ENCODE data around the gene ANTKMT. TPM values are rescaled to one million over a fixed set of nuclear protein-coding genes. Genes with fewer than 3 reads are reported as not detected.
"Not testable (repeated sequence)": the region's sequence is repeated elsewhere in the genome, so short reads cannot be mapped to it uniquely, and the experiment has no call there.

ANTKMT gene
- total RNA-seq, 2 donors from 2014 or later = 42.1 to 83.1 TPM

DNA sequence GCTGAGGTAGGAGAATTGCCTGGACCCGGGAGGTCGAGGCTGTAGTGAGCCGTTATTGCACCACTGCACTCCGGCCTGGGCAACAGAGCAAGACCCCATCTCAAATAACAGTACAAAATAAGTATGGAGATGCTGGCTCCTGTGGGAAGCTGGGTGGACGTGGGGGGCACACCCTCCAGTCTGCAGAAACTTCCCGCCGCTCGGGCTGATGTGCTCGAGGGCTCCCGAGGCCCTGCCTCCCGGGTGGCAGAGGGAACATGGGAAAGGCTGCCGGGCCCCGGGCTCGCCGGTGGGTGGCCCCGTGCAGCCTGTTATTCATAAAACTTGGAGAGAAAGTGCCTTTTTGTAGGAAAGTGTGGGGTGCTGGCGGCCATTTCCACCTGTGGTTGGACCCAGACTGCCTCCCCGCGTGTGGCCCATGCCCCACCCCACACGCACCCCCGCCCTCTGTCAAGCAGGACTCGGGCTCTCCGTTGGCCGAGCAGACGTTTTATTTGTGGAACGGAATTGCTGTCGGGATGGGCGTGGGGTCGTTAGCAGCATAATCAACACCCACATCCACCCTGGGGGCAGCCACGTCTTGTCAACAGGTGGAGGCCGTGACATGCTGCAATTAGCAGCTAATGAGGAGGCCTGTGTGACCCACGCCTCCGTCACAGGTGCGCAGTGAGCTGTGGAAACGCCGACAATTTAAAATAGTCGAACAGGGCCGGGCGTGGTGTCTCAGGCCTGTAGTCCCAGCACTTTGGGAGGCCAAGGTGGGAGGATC lies 27.2 kb downstream of the ANTKMT start:
- no peak overlapping the region for H3K27ac ChIP-seq
- intact Hi-C loops (cut with DNase I) = no loop called here
- no peaks in the 10 kb centered on the region for H3K36me3 ChIP-seq
- no peak overlapping the region for H3K9ac ChIP-seq (ENCODE audit: low read depth in 2 of 2, low read length in 2 of 2)
- no peak for DNase-seq
- H3K27me3 ChIP-seq = peaks cover 8% of the 10 kb centered on the region
- no peaks in the 10 kb centered on the region for H3K4me1 ChIP-seq
- TF ChIP-seq, protein P1, sequence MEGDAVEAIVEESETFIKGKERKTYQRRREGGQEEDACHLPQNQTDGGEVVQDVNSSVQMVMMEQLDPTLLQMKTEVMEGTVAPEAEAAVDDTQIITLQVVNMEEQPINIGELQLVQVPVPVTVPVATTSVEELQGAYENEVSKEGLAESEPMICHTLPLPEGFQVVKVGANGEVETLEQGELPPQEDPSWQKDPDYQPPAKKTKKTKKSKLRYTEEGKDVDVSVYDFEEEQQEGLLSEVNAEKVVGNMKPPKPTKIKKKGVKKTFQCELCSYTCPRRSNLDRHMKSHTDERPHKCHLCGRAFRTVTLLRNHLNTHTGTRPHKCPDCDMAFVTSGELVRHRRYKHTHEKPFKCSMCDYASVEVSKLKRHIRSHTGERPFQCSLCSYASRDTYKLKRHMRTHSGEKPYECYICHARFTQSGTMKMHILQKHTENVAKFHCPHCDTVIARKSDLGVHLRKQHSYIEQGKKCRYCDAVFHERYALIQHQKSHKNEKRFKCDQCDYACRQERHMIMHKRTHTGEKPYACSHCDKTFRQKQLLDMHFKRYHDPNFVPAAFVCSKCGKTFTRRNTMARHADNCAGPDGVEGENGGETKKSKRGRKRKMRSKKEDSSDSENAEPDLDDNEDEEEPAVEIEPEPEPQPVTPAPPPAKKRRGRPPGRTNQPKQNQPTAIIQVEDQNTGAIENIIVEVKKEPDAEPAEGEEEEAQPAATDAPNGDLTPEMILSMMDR (IDR thresholded peaks at IDR 0.05) = no peak
- no peak overlapping the region for H3K4me3 ChIP-seq
- no peaks in the 10 kb centered on the region for H3K9me3 ChIP-seq

DNA sequence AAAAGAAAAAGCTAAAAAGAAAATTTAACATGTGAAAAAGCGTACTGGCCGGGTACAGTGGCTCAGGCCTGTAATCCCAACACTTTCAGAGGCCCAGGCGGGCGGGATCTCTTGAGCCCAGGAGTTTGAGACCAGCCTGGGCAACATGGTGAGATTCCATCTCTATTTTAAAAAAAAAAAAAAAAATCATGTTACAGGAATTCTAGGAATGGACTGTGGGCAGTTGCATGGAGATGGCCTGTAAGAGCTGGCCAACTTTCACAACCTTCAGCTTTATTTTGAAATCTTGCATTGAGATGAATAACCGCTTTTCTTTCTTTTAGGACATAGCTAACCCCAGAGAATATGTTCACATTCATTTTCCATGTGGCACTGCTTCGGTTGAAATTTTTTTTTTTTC lies 28.1 kb downstream of the ANTKMT start:
- no peak for DNase-seq
- intact Hi-C loops (cut with DNase I) = no loop called here
- Histone ChIP-seq H3K9me3 (no peaks in the 10 kb centered on the region), H3K4me3 (no peak overlapping the region), H3K27me3 (peaks cover 12% of the 10 kb centered on the region), H3K36me3 (no peaks in the 10 kb centered on the region), H3K27ac (no peak overlapping the region), H3K9ac (ENCODE audit: low read depth in 2 of 2, low read length in 2 of 2) (no peak overlapping the region), H3K4me1 (no peaks in the 10 kb centered on the region)
- TF ChIP-seq, protein P1 (IDR thresholded peaks at IDR 0.05) = no peak

DNA sequence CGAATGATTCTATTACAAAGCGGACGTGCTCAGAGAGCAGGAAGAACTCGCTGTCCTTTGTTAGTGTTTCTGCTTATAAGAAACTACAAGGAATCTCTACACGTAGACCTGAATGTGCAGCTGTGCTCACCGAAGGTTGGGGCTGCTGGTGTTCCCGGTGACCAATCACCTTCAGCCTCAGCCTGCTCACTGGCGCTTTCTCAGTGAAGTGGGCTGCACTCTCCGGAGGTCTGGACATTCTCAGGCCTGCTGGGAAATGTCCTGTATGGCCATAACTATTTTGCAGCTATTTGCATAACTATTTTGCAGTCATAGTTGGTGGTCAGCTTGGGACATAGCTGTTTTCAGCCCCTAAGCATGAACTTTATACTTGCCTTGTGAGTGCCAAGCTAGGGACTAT lies 29.5 kb downstream of the ANTKMT start:
- no peak for DNase-seq
- Histone ChIP-seq H3K27me3 (peaks cover 12% of the 10 kb centered on the region), H3K36me3 (no peaks in the 10 kb centered on the region), H3K9ac (ENCODE audit: low read depth in 2 of 2, low read length in 2 of 2) (no peak overlapping the region), H3K4me1 (no peaks in the 10 kb centered on the region), H3K9me3 (no peaks in the 10 kb centered on the region), H3K4me3 (no peak overlapping the region), H3K27ac (no peak overlapping the region)
- intact Hi-C loops (cut with DNase I) = no loop called here
- TF ChIP-seq, protein P1 (IDR thresholded peaks at IDR 0.05) = no peak

DNA sequence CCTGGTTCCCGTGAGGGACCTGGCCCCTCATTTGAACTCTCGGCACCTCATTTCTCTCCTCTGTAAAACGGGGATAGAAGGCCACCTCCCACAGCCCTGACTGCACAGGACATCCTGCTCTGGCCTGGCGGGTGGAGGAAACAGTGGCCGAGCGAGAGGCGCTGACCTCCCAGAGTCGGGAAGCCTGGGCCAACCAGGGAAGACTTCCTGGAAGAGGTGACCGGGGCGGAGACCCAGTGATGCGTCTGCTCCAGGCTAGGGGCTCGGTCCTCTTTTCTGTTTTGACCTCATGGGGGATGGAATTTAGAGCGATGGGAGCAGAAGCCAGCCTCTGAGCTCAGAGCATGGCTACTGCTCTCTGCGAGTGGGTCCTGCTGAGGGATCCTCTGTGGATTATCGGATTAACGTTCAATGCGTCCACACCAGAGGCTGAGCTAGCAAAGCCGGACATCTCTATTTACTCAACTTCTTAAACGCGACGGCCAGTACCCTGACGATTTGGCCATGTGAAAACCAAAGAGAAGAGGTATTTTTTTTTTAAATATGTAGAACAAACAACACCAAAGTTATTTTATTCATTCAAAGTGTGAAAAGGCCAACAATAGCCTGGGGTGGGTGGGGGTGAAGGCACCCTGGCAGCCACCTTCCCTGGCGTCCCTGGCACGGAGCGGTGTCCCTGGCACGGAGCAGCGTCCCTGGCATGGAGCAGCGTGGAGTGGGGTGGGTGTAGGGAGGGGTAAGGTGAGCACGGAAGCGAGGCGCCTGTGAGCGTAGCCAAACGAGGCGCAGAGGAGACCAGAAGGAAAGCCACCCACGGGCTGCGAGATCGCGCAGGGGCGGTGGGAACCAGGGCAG lies 30.4 kb downstream of the ANTKMT start:
- TF ChIP-seq, protein P1 (IDR thresholded peaks at IDR 0.05) = no peak
- intact Hi-C loops (cut with DNase I) = no loop called here
- H3K27ac ChIP-seq = no peak overlapping the region
- no peak overlapping the region for H3K9ac ChIP-seq (ENCODE audit: low read depth in 2 of 2, low read length in 2 of 2)
- no peaks in the 10 kb centered on the region for H3K9me3 ChIP-seq
- no peak for DNase-seq
- no peaks in the 10 kb centered on the region for H3K36me3 ChIP-seq
- H3K4me3 ChIP-seq = no peak overlapping the region
- H3K4me1 ChIP-seq = no peaks in the 10 kb centered on the region
- peaks cover 12% of the 10 kb centered on the region for H3K27me3 ChIP-seq

DNA sequence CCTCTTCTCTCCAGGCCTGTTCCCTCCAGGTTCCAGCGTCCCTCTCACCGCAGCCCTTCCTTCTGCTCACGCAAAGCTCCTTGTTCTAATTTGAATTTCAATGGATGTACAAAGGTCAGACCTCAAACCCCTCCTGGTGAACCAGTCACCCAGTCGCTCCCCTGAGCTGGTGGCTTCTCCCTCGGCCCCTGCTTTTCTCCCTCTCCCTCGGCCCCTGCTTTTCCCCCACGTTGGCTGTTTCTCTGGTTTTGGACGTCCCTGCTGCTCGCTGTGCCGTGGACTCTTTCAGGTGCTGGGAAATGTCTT lies 31.0 kb downstream of the ANTKMT start:
- H3K36me3 ChIP-seq = no peaks in the 10 kb centered on the region
- DNase-seq = no peak
- intact Hi-C loops (cut with DNase I) = no loop called here
- TF ChIP-seq, protein P1 (IDR thresholded peaks at IDR 0.05) = no peak
- H3K9me3 ChIP-seq = no peaks in the 10 kb centered on the region
- no peaks in the 10 kb centered on the region for H3K4me1 ChIP-seq
- no peak overlapping the region for H3K4me3 ChIP-seq
- H3K9ac ChIP-seq (ENCODE audit: low read depth in 2 of 2, low read length in 2 of 2) = no peak overlapping the region
- no peak overlapping the region for H3K27ac ChIP-seq
- H3K27me3 ChIP-seq = peaks cover 12% of the 10 kb centered on the region

DNA sequence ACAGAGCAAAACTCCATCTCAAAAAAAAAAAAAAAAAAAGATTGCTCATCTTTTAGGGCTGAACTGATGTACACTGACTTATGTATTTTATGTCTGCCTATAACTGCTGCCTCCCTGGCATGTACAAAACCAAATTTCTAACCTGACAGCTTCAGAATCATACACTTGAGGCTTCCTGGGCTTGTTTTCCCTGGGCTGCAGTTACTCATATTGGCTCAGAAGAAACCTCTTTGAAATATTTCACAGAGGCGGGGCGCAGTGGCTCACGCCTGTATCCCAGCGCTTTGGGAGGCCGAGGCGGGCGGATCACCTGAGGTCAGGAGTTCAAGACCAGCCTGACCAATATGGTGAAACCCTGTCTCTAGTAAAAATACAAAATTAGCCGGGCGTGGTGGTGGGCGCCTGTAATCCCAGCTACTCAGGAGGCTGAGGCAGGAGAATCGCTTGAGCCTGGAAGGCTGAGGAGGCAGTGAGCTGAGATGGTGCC lies 33.2 kb downstream of the ANTKMT start:
- H3K27me3 ChIP-seq = peaks cover 12% of the 10 kb centered on the region
- H3K4me3 ChIP-seq; H3K4me1 ChIP-seq; H3K36me3 ChIP-seq; DNase-seq; H3K9ac ChIP-seq (ENCODE audit: low read depth in 2 of 2, low read length in 2 of 2); H3K27ac ChIP-seq; intact Hi-C loops (cut with DNase I); H3K9me3 ChIP-seq: not testable (repeated sequence)

Data from colonic mucosa (tissue), 4 donors.